MM.1S (cell line): ENCODE data around the gene RPTN.

ENCODE experiments used
- DNase-seq: peaks from one replicate; pipeline ENCODE4 v3.0.0-alpha.2; 2015
- H2AFZ ChIP-seq: fragments of 300-600 bp; sonication (generic); 2 replicates; pipeline ENCODE4 v1.6.0; 2016; ENCODE audit warnings: antibody characterized with exemption, low read length
- H3F3A ChIP-seq: fragments of 300-600 bp; sonication (generic); 2 replicates; pipeline ENCODE4 v1.6.1; 2016; ENCODE audit warnings: mild to moderate bottlenecking, antibody characterized with exemption, low read length, moderate library complexity, mixed read lengths; ENCODE audit not compliant: insufficient read depth
- H3K27ac ChIP-seq: fragments of 300-600 bp; sonication (generic); 2 replicates; pipeline ENCODE4 v1.5.1; 2016; ENCODE audit warnings: mild to moderate bottlenecking, low read length
- H3K27me3 ChIP-seq: fragments of 300-600 bp; sonication (generic); replicated peaks from 2 replicates; pipeline ENCODE4 v1.6.0; 2016; ENCODE audit warnings: low read length; ENCODE audit not compliant: insufficient read depth
- H3K36me3 ChIP-seq: fragments of 300-600 bp; sonication (generic); replicated peaks from 2 replicates; pipeline ENCODE4 v1.6.1; 2016; ENCODE audit warnings: mild to moderate bottlenecking, low read length, mixed read lengths; ENCODE audit not compliant: insufficient read depth
- H3K4me1 ChIP-seq: fragments of 300-600 bp; sonication (generic); 2 replicates; pipeline ENCODE4 v1.6.1; 2016; ENCODE audit warnings: low read length, mixed read lengths
- H3K4me2 ChIP-seq: fragments of 300-600 bp; sonication (generic); 2 replicates; pipeline ENCODE4 v1.6.0; 2016; ENCODE audit warnings: low read depth, low read length
- H3K4me3 ChIP-seq: fragments of 300-600 bp; sonication (generic); 2 replicates; pipeline ENCODE4 v1.5.1; 2016; ENCODE audit warnings: low read length, mixed read lengths
- H3K79me2 ChIP-seq: fragments of 300-600 bp; sonication (generic); 2 replicates; pipeline ENCODE4 v1.6.1; 2016; ENCODE audit warnings: mixed run types, low read length, mixed read lengths
- H3K9ac ChIP-seq: fragments of 300-600 bp; sonication (generic); 2 replicates; pipeline ENCODE4 v1.6.1; 2016; ENCODE audit warnings: low read length, mixed read lengths
- H3K9me2 ChIP-seq: fragments of 300-600 bp; sonication (generic); replicated peaks from 2 replicates; pipeline ENCODE4 v1.6.1; 2016; ENCODE audit warnings: mild to moderate bottlenecking, low read length, mixed read lengths; ENCODE audit not compliant: insufficient read depth
- H3K9me3 ChIP-seq: fragments of 300-600 bp; sonication (generic); replicated peaks from 2 replicates; pipeline ENCODE4 v1.6.1; 2016; ENCODE audit warnings: mild to moderate bottlenecking, low read length, mixed read lengths; ENCODE audit not compliant: insufficient read depth
- H4K20me1 ChIP-seq: fragments of 300-600 bp; sonication (generic); 2 replicates; pipeline ENCODE4 v1.6.1; 2016; ENCODE audit warnings: mild to moderate bottlenecking, low read length, moderate library complexity, mixed read lengths; ENCODE audit not compliant: insufficient read depth
- CTCF ChIP-seq: fragments of 300-600 bp; sonication (generic); IDR thresholded peaks from 2 replicates; pipeline ENCODE4 v1.5.1; 2016; ENCODE audit warnings: antibody characterized with exemption, low read length, mixed read lengths
- EZH2 ChIP-seq: fragments of 300-600 bp; sonication (generic); optimal IDR thresholded peaks from 2 replicates; pipeline ENCODE3; 2017; ENCODE audit warnings: low read depth, mild to moderate bottlenecking, antibody characterized with exemption, low read length, mixed read lengths
- EZH2phosphoT487 ChIP-seq: fragments of 300-600 bp; sonication (generic); IDR thresholded peaks from 2 replicates; pipeline ENCODE4 v1.6.1; 2018; ENCODE audit warnings: antibody characterized with exemption, low read length

Gene RPTN

GRCh38 chr1:152141971-152142584, 16.9 kb downstream of the RPTN start:
- Histone ChIP-seq H3K79me2 (no peaks in the 10 kb centered on the region), H3K27me3 (no peaks in the 10 kb centered on the region), H3K36me3 (no peaks in the 10 kb centered on the region), H4K20me1 (no peaks in the 10 kb centered on the region), H3F3A (peaks cover 3% of the 10 kb centered on the region; the same call in 1 of the 2 replicates), H3K4me1 (peaks cover 9% of the 10 kb centered on the region), H2AFZ (no peak overlapping the region), H3K9me3 (no peaks in the 10 kb centered on the region), H3K4me2 (no peak overlapping the region), H3K9me2 (no peaks in the 10 kb centered on the region), H3K27ac (no peak overlapping the region), H3K4me3 (no peak overlapping the region), H3K9ac (no peak overlapping the region)
- TF ChIP-seq EZH2, result no peak
- TF ChIP-seq CTCF, result peak; percentile 96
- TF ChIP-seq EZH2phosphoT487, result no peak
- DNase-seq, result peak; percentile 62

- Histone ChIP-seq H3K4me1 (no peaks in the 10 kb centered on the region), H3F3A (no peaks in the 10 kb centered on the region), H2AFZ (no peak overlapping the region), H3K79me2 (no peaks in the 10 kb centered on the region), H3K9ac (no peak overlapping the region), H3K27me3 (no peaks in the 10 kb centered on the region), H4K20me1 (no peaks in the 10 kb centered on the region), H3K4me2 (no peak overlapping the region), H3K36me3 (no peaks in the 10 kb centered on the region), H3K4me3 (no peak overlapping the region), H3K9me3 (no peaks in the 10 kb centered on the region), H3K9me2 (no peaks in the 10 kb centered on the region), H3K27ac (no peak overlapping the region)
- no peak for DNase-seq
- no peak for TF ChIP-seq CTCF
- TF ChIP-seq EZH2phosphoT487, result no peak
- TF ChIP-seq EZH2, result no peak
Observed at GRCh38 chr1:152137215-152137614, 21.8 kb downstream of the RPTN start.

GRCh38 chr1:152130186-152130585, 28.8 kb downstream of the RPTN start:
- no peaks in the 10 kb centered on the region for H3K9me2 ChIP-seq
- H3K27me3 ChIP-seq, result no peaks in the 10 kb centered on the region
- H3K36me3 ChIP-seq, result no peaks in the 10 kb centered on the region
- H3K9me3 ChIP-seq, result no peaks in the 10 kb centered on the region
- no peak overlapping the region for H3K9ac ChIP-seq
- H3K4me2 ChIP-seq, result no peak overlapping the region
- TF ChIP-seq EZH2phosphoT487, result no peak
- TF ChIP-seq CTCF, result no peak
- no peak for TF ChIP-seq EZH2
- no peak overlapping the region for H2AFZ ChIP-seq
- DNase-seq, result no peak
- H3K4me1 ChIP-seq, result peaks cover 16% of the 10 kb centered on the region
- H3K27ac ChIP-seq, result no peak overlapping the region
- H4K20me1 ChIP-seq, result no peaks in the 10 kb centered on the region
- H3F3A ChIP-seq, result peaks cover 5% of the 10 kb centered on the region; the same call in 1 of the 2 replicates
- no peaks in the 10 kb centered on the region for H3K79me2 ChIP-seq
- no peak overlapping the region for H3K4me3 ChIP-seq
